K562 (cell line): ENCODE results near the gene JAM2. TPM values are rescaled to one million over a fixed set of nuclear protein-coding genes. Genes with fewer than 3 reads are reported as not detected.

Source experiments
- MAFG ChIP-seq: fragments of 450-650 bp; conservative IDR thresholded peaks from 2 replicates; pipeline ENCODE4 v1.6.1; 2016; ENCODE audit warnings: missing genetic modification characterization, missing compliant biosample characterization
- NFRKB ChIP-seq: fragments of 450-650 bp; IDR thresholded peaks from 2 replicates; pipeline ENCODE4 v1.6.1; 2016; ENCODE audit warnings: low read depth
- PKNOX1 ChIP-seq: fragments of 450-650 bp; IDR thresholded peaks from 2 replicates; pipeline ENCODE4 v1.6.1; 2016
- RBM25 ChIP-seq: fragments of 200-400 bp; formaldehyde crosslinking; IDR thresholded peaks from 2 replicates; pipeline ENCODE4 v1.6.1; 2018; ENCODE audit warnings: low read length, low read depth, moderate library complexity; ENCODE audit not compliant: severe bottlenecking
- THRB ChIP-seq: fragments of 450-650 bp; formaldehyde crosslinking; conservative IDR thresholded peaks from 2 replicates; pipeline ENCODE4 v1.4.0; 2022; ENCODE audit warnings: mild to moderate bottlenecking, missing genetic modification characterization
- ZBTB34 ChIP-seq: fragments of 250-450 bp; sonication (Bioruptor Pico); IDR thresholded peaks from 2 replicates; pipeline ENCODE4 v1.8.0; 2021; ENCODE audit warnings: mild to moderate bottlenecking, moderate library complexity
- ZC3H8 ChIP-seq: fragments of 450-650 bp; IDR thresholded peaks from 2 replicates; pipeline ENCODE4 v1.6.1; 2017
- ZNF398 ChIP-seq: fragments of 250-450 bp; sonication (Bioruptor Pico); IDR thresholded peaks from 2 replicates; pipeline ENCODE4 v1.8.0; 2021; ENCODE audit warnings: moderate library complexity, mild to moderate bottlenecking, inconsistent platforms
- ZNF512 ChIP-seq: IDR thresholded peaks from 2 replicates; pipeline ENCODE4 v1.6.1; 2016; ENCODE audit warnings: missing genetic modification characterization, missing compliant biosample characterization
- ZNF586 ChIP-seq: fragments of 450-650 bp; formaldehyde crosslinking; conservative IDR thresholded peaks from 2 replicates; pipeline ENCODE4 v1.4.0; 2020; ENCODE audit warnings: mild to moderate bottlenecking, moderate library complexity
- ZNF76 ChIP-seq: fragments of 250-450 bp; sonication (Bioruptor Pico); IDR thresholded peaks from 2 replicates; pipeline ENCODE4 v1.4.0; 2020; ENCODE audit warnings: mild to moderate bottlenecking, moderate library complexity, borderline replicate concordance
- polyA plus RNA-seq, 8 experiments: library from polyadenylated mRNA; depleted of rRNA in 4 of 8; stranded (reverse) in 5 of 8; unstranded in 3 of 8; fragments of >200 nt; fragmentation: Nextera tagmentation in 2 of 8; fragmentation: Illumina TruSeq in 1 of 8; extraction: Ambion mirVana in 2 of 8; extraction: Trizol in 1 of 8; gene quantifications; 2 replicates each; pipeline versions ENCODE4 v1.2.1 to v1.2.3, GENCODE V29; 2011 to 2014; ENCODE audit warnings: inconsistent platforms in 1 of 8, missing spikeins in 1 of 8
- total RNA-seq, 7 experiments: library from RNA; depleted of rRNA in 6 of 7; stranded (reverse); fragments of >200 nt in 6 of 7; fragmentation: Illumina TruSeq in 2 of 7; extraction: Trizol in 2 of 7; gene quantifications; 2 replicates each; pipeline versions ENCODE4 v1.2.1 to v1.2.3, GENCODE V29; 2011 to 2021; ENCODE audit warnings: low replicate concordance in 1 of 7
- TF ChIP-seq, protein P1 (sequence below), 2 experiments: IDR thresholded peaks in 1 of 2; conservative IDR thresholded peaks in 1 of 2; 2 replicates each; pipeline ENCODE4 v1.6.1; 2016; ENCODE audit warnings: low read depth in 2 of 2, mild to moderate bottlenecking in 1 of 2, missing compliant biosample characterization in 1 of 2, missing genetic modification characterization in 1 of 2, moderate library complexity in 1 of 2
- TF ChIP-seq, protein P2 (sequence below): fragments of 250-450 bp; sonication (Bioruptor Pico); IDR thresholded peaks from 2 replicates; pipeline ENCODE4 v1.8.0; 2022; ENCODE audit warnings: inconsistent platforms, mild to moderate bottlenecking, moderate library complexity, borderline replicate concordance

Gene JAM2
- total and polyA plus RNA-seq, 9 of the 15 experiments (the other 6 are each of a cell fraction or from before 2014, with no cell fraction given): 0.03 to 0.08 (median 0.07) TPM; not detected in 6

GRCh38 chr21:25607151-25608043 is 31.7 kb upstream of the JAM2 start, which contains the start of gene MRPL39 (continued):
- TF ChIP-seq ZNF76 (CRISPR knock-in tag) (peak; percentile 38; the same call in 1 of the 2 replicates), THRB (CRISPR knock-in tag) (no peak), NFRKB (peak; percentile 93), ZNF512 (tag) (no peak), PKNOX1 (no peak), MAFG (no peak), ZNF586 (CRISPR knock-in tag) (no peak), ZBTB34 (no peak), ZC3H8 (no peak), RBM25 (no peak), ZNF398 (CRISPR knock-in tag) (no peak)
- TF ChIP-seq, protein P1, sequence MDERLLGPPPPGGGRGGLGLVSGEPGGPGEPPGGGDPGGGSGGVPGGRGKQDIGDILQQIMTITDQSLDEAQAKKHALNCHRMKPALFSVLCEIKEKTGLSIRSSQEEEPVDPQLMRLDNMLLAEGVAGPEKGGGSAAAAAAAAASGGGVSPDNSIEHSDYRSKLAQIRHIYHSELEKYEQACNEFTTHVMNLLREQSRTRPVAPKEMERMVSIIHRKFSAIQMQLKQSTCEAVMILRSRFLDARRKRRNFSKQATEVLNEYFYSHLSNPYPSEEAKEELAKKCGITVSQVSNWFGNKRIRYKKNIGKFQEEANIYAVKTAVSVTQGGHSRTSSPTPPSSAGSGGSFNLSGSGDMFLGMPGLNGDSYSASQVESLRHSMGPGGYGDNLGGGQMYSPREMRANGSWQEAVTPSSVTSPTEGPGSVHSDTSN (CRISPR knock-in tag; IDR thresholded peaks at IDR 0.05; ENCODE audit: low read depth): no peak
- TF ChIP-seq, protein P1 (tag; conservative IDR thresholded peaks at IDR 0.05; ENCODE audit: low read depth): no peak
- TF ChIP-seq, protein P2, sequence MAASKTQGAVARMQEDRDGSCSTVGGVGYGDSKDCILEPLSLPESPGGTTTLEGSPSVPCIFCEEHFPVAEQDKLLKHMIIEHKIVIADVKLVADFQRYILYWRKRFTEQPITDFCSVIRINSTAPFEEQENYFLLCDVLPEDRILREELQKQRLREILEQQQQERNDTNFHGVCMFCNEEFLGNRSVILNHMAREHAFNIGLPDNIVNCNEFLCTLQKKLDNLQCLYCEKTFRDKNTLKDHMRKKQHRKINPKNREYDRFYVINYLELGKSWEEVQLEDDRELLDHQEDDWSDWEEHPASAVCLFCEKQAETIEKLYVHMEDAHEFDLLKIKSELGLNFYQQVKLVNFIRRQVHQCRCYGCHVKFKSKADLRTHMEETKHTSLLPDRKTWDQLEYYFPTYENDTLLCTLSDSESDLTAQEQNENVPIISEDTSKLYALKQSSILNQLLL (CRISPR knock-in tag): no peak
